Smooth muscle cell (in vitro differentiated cells): Measurements from ENCODE around the gene NMRAL1. TPM values are rescaled to one million over a fixed set of nuclear protein-coding genes. Genes with fewer than 3 reads are reported as not detected.

Source experiments
- DNase-seq: peaks from one replicate; lab custom pipeline; 2025; ENCODE audit not compliant: unreplicated experiment; lab: John Stamatoyannopoulos, UW
- H2AFZ ChIP-seq: fragments of 200-600 bp; sonication (generic); 2 replicates; pipeline ENCODE4 v1.6.0; 2016; ENCODE audit warnings: antibody characterized with exemption, low read depth, mild to moderate bottlenecking
- H3F3A ChIP-seq: fragments of 200-600 bp; sonication (generic); 2 replicates; pipeline ENCODE4 v1.6.0; 2017; ENCODE audit warnings: antibody characterized with exemption, low read depth
- H3K27ac ChIP-seq: fragments of 200-600 bp; sonication (generic); 2 replicates; pipeline ENCODE4 v1.5.1; 2016; ENCODE audit warnings: low read depth, mild to moderate bottlenecking
- H3K27me3 ChIP-seq: fragments of 200-600 bp; sonication (generic); 2 replicates; pipeline ENCODE4 v1.6.1; 2016; ENCODE audit warnings: low read depth, mild to moderate bottlenecking
- H3K36me3 ChIP-seq: fragments of 200-600 bp; sonication (generic); 2 replicates; pipeline ENCODE4 v1.5.1; 2016; ENCODE audit warnings: low read depth
- H3K4me1 ChIP-seq: fragments of 200-600 bp; sonication (generic); 2 replicates; pipeline ENCODE4 v1.5.1; 2016; ENCODE audit warnings: low read depth
- H3K4me2 ChIP-seq: fragments of 200-600 bp; sonication (generic); 2 replicates; pipeline ENCODE4 v1.6.0; 2016; ENCODE audit warnings: mild to moderate bottlenecking
- H3K4me3 ChIP-seq: fragments of 200-600 bp; sonication (generic); 2 replicates; pipeline ENCODE4 v1.5.1; 2016; ENCODE audit warnings: mild to moderate bottlenecking
- H3K79me2 ChIP-seq: fragments of 200-600 bp; sonication (generic); 2 replicates; pipeline ENCODE4 v1.6.0; 2016; ENCODE audit warnings: low read depth, mild to moderate bottlenecking
- H3K9ac ChIP-seq: fragments of 200-600 bp; sonication (generic); 2 replicates; pipeline ENCODE4 v1.6.0; 2016; ENCODE audit warnings: low read depth
- H3K9me3 ChIP-seq: fragments of 200-600 bp; sonication (generic); replicated peaks from 2 replicates; pipeline ENCODE4 v1.5.1; 2016; ENCODE audit warnings: low read depth
- H4K20me1 ChIP-seq: fragments of 200-600 bp; sonication (generic); 2 replicates; pipeline ENCODE4 v1.6.0; 2016; ENCODE audit warnings: low read depth
- WGBS: methylation state at CpG from one replicate; pipeline ENCODE4 v1.1.7; 2016; ENCODE audit warnings: low lambda C conversion rate; 5-methylcytosine and 5-hydroxymethylcytosine counted together
- polyA plus RNA-seq: library from polyadenylated mRNA; unstranded; fragments of >200 nt; fragmentation: Nextera tagmentation; extraction: Ambion mirVana; gene quantifications from 2 replicates; pipeline ENCODE4 v1.2.1, GENCODE V29; 2016
- total RNA-seq: library from RNA; depleted of rRNA; stranded (reverse); fragments of >200 nt; gene quantifications from 2 replicates; pipeline ENCODE4 v1.2.3, GENCODE V29; 2014
- TF ChIP-seq, protein P1 (sequence below): fragments of 200-600 bp; sonication (generic); IDR thresholded peaks from 2 replicates; pipeline ENCODE4 v1.5.1; 2017; ENCODE audit warnings: borderline replicate concordance, mild to moderate bottlenecking, antibody characterized with exemption; ENCODE audit not compliant: insufficient read depth, poor library complexity, severe bottlenecking

The NMRAL1 gene
- total and polyA plus RNA-seq, 2 experiments from 2014 or later, result 27.1 to 51.8 TPM

DNA sequence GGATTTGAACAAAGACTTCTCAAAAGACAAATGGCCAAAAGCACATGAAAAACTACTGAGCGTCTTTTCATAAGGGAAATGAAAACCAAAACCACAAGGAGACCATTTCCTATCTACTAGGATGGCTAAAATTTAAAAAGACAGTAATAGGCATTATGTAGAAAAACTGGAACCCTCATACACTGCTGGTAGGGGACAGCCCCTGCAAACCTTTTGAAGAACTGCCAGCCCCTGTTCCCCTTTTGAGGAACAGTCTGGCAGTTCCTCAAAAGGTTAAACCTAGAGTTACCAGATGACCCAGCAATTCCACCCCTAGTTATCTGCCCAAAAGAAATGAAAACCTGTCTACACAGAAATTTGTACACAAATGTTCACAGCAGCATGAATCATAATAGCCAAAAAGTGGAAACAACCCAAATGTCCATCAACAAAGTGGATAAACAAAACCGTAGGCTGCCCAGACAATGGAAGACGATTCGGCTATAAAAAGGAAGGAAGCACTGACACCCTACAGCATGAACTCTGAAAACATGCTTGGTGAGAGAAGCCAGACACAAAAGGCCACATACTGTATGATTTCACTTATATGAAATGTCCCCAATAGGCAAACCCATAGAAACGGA lies 41.3 kb upstream of the NMRAL1 start:
- Histone ChIP-seq H4K20me1 (peaks cover 89% of the 10 kb centered on the region), H3K79me2 (peaks cover 7% of the 10 kb centered on the region), H2AFZ (no peak overlapping the region), H3K9ac (no peak overlapping the region), H3K9me3 (no peaks in the 10 kb centered on the region), H3K36me3 (no peaks in the 10 kb centered on the region), H3K27ac (no peak overlapping the region), H3F3A (no peaks in the 10 kb centered on the region), H3K4me2 (no peak overlapping the region), H3K27me3 (no peaks in the 10 kb centered on the region), H3K4me3 (no peak overlapping the region), H3K4me1 (no peaks in the 10 kb centered on the region)
- 87% methylated on average over 5 of the region's 5 CpGs for WGBS
- no peak for DNase-seq
- TF ChIP-seq, protein P1, sequence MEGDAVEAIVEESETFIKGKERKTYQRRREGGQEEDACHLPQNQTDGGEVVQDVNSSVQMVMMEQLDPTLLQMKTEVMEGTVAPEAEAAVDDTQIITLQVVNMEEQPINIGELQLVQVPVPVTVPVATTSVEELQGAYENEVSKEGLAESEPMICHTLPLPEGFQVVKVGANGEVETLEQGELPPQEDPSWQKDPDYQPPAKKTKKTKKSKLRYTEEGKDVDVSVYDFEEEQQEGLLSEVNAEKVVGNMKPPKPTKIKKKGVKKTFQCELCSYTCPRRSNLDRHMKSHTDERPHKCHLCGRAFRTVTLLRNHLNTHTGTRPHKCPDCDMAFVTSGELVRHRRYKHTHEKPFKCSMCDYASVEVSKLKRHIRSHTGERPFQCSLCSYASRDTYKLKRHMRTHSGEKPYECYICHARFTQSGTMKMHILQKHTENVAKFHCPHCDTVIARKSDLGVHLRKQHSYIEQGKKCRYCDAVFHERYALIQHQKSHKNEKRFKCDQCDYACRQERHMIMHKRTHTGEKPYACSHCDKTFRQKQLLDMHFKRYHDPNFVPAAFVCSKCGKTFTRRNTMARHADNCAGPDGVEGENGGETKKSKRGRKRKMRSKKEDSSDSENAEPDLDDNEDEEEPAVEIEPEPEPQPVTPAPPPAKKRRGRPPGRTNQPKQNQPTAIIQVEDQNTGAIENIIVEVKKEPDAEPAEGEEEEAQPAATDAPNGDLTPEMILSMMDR, result no peak

DNA sequence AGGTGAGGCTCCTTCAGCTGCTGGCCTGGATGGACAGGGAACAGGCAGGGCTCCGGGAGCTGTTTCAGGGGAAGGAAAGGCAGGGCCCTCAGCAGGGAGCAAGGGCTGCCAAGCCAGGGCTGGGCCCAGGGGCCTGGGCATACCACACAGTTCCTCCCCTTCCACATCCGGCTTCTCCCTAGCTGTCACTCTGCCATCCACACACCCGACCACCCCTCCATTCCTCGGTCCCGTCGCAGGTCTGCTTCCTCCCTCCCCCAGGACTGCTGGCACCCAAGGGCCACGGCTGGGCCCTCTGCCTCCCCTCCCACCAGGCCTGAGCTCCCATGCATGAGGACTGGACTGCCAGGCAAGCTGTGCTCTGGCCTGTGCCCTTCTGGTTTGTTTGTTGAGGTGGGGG lies 40.2 kb upstream of the NMRAL1 start:
- TF ChIP-seq, protein P1, result no peak
- Histone ChIP-seq H2AFZ (no peak overlapping the region), H3K79me2 (peaks cover 7% of the 10 kb centered on the region), H3K4me1 (no peaks in the 10 kb centered on the region), H4K20me1 (peaks cover 87% of the 10 kb centered on the region), H3K4me2 (no peak overlapping the region), H3K36me3 (no peaks in the 10 kb centered on the region), H3K4me3 (no peak overlapping the region), H3K9ac (no peak overlapping the region), H3K27ac (no peak overlapping the region), H3K9me3 (no peaks in the 10 kb centered on the region), H3K27me3 (no peaks in the 10 kb centered on the region), H3F3A (no peaks in the 10 kb centered on the region)
- no peak for DNase-seq
- 85% methylated on average over 7 of the region's 7 CpGs for WGBS

DNA sequence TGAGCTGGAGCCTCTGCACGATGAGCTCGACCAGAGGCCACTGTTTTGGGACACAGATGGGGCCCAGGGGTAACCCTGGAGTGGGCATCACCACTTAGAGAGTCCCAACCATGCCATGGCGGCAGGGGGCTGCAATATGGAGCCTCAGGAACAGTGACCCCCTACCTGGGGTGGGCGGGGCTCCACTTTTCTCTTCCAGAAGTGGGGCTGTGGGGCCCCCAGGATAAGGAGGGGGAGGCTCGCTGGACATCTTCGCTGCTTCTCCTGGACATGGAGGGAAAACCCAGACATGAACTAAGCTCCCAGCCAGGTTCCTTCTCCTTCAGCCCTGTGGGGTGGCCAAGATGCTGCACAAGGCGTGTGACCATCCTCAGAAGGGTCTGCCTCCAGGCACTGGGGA lies 39.5 kb upstream of the NMRAL1 start:
- no peaks in the 10 kb centered on the region for H3K4me1 ChIP-seq
- no peak overlapping the region for H3K9ac ChIP-seq
- peaks cover 7% of the 10 kb centered on the region for H3K79me2 ChIP-seq
- H4K20me1 ChIP-seq, result peaks cover 82% of the 10 kb centered on the region
- TF ChIP-seq, protein P1, result no peak
- H3K4me3 ChIP-seq, result no peak overlapping the region
- H3K4me2 ChIP-seq, result no peak overlapping the region
- no peak overlapping the region for H3K27ac ChIP-seq
- H3K9me3 ChIP-seq, result no peaks in the 10 kb centered on the region
- no peaks in the 10 kb centered on the region for H3F3A ChIP-seq
- no peak for DNase-seq
- no peaks in the 10 kb centered on the region for H3K27me3 ChIP-seq
- WGBS, result 98% methylated on average over 7 of the region's 7 CpGs
- no peak overlapping the region for H2AFZ ChIP-seq
- H3K36me3 ChIP-seq, result no peaks in the 10 kb centered on the region

DNA sequence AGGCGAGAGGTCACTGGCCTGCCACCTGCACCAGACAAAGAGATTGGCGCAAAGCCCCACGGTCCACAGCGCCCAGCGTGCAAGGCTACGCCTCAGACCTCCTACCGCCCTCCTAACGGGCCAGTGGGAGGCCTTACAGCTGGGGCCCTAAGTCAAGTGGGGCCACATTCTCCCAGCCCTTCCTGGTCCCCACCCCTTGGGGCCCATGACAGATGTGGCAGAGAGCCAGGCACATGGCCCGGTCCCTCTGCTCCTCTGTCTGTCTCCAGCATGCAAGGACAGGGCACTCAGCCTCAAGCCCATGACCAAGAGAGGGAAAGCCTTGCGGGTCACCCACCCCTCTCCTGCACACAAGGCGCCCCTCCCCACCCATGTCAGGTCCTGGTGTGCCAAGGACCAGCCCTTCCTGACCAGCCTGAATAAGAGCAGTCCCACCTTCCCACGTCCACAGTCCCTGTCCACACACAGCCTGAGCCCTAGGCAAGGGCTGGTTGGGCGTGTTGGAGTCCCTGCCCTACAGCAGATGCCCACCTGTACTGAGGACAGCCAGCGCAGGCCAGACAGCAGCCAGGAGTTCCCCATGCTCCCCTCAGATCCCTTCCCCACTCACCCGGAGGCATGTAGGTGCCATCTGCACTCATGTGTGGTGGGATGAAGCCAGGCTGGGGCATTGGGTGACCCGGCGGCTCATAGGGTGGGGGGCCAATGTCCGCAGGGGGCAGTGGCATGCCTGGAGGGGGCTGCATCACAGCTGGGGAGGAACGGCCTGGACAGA lies 38.8 kb upstream of the NMRAL1 start:
- no peak for DNase-seq
- Histone ChIP-seq H3K9me3 (no peaks in the 10 kb centered on the region), H2AFZ (no peak overlapping the region), H3K4me2 (no peak overlapping the region), H3K27ac (no peak overlapping the region), H3K27me3 (no peaks in the 10 kb centered on the region), H3K9ac (no peak overlapping the region), H3K36me3 (no peaks in the 10 kb centered on the region), H3K4me3 (no peak overlapping the region), H3F3A (no peaks in the 10 kb centered on the region), H3K79me2 (peaks cover 7% of the 10 kb centered on the region), H3K4me1 (no peaks in the 10 kb centered on the region), H4K20me1 (peaks cover 76% of the 10 kb centered on the region)
- WGBS, result over 99% methylated on average over 17 of the region's 19 CpGs
- TF ChIP-seq, protein P1, result no peak
